Transverse colon (tissue), 4 donors: ENCODE measurements around the gene CCDC85C. TPM values are rescaled to one million over a fixed set of nuclear protein-coding genes. Genes with fewer than 3 reads are reported as not detected.

Experiments used
- DNase-seq: peaks from one replicate; pipeline ENCODE4 v3.0.0-alpha.2; 2019
- H3K27ac ChIP-seq, 4 donors: fragments of 200-600 bp; sonication (generic); 2 replicates each; pipeline ENCODE4 v1.5.1; 2016 to 2018; ENCODE audit warnings: inconsistent platforms in 4 of 4
- H3K27me3 ChIP-seq: fragments of 200-600 bp; sonication (generic); 2 replicates; pipeline ENCODE4 v1.5.1; 2017; ENCODE audit warnings: inconsistent platforms
- H3K36me3 ChIP-seq, 4 donors: fragments of 200-600 bp; sonication (generic); 2 replicates each; pipeline ENCODE4 v1.5.1; 2017 to 2019; ENCODE audit warnings: inconsistent platforms in 4 of 4
- H3K4me1 ChIP-seq, 4 donors: fragments of 200-600 bp; sonication (generic); 2 replicates each; pipeline ENCODE4 v1.5.1; 2017 to 2020; ENCODE audit warnings: inconsistent platforms in 4 of 4
- H3K4me3 ChIP-seq, 4 donors: fragments of 200-600 bp; sonication (generic); 1 replicate in 1 of 4; 2 replicates in 3 of 4; pipeline versions ENCODE4 v1.5.1 to v1.6.1; 2017 to 2019; ENCODE audit warnings: inconsistent platforms in 4 of 4
- H3K9me3 ChIP-seq, 2 donors: fragments of 200-600 bp; sonication (generic); 2 replicates each; pipeline ENCODE4 v1.5.1; 2017 to 2019; ENCODE audit warnings: inconsistent platforms in 2 of 2
- CTCF ChIP-seq, 5 experiments: fragments of 200-600 bp in 3 of 5; fragments of 450-650 bp in 2 of 5; sonication (generic) in 3 of 5; IDR thresholded peaks; 1 replicate in 2 of 5; 2 replicates in 3 of 5; pipeline ENCODE4 v1.5.1; 2016 to 2017; ENCODE audit warnings: antibody characterized with exemption in 5 of 5, inconsistent platforms in 3 of 5, mild to moderate bottlenecking in 2 of 5, moderate library complexity in 1 of 5
- EP300 ChIP-seq: sonication (generic); formaldehyde crosslinking; IDR thresholded peaks from one replicate; pipeline ENCODE4 v1.6.1; 2017; ENCODE audit warnings: antibody characterized with exemption, low read depth
- POLR2A ChIP-seq: fragments of 450-650 bp; IDR thresholded peaks from one replicate; pipeline ENCODE4 v1.6.1; 2016; ENCODE audit warnings: antibody characterized with exemption, mild to moderate bottlenecking, moderate library complexity
- POLR2AphosphoS5 ChIP-seq, 3 donors: sonication (generic); formaldehyde crosslinking; IDR thresholded peaks; one replicate each; pipeline ENCODE4 v1.6.1; 2016; ENCODE audit warnings: antibody characterized with exemption in 3 of 3
- WGBS, 2 donors: methylation state at CpG; one replicate each; pipeline ENCODE4 v1.1.5; 2018; ENCODE audit warnings: low coverage in 1 of 2; 5-methylcytosine and 5-hydroxymethylcytosine counted together
- in situ Hi-C, 4 donors: fragments of 200-750 bp; cut with MboI; loops; one replicate each; pipeline versions ENCODE4 v1.15.0 to v1.15.1; 2017; ENCODE audit warnings: low sequenced_read_pairs in 3 of 4, low pct_ligation_motif_present in 1 of 4, low pct_unique_long_range_greater_than_20kb in 1 of 4
- intact Hi-C: fragments of 100-400 bp; cut with DNase I; formaldehyde crosslinking; loops from one replicate; pipeline ENCODE4 v1.15.1; 2023; ENCODE audit warnings: low total_unique reads
- total RNA-seq, 4 donors: library from RNA; depleted of rRNA; stranded (reverse); fragments of >200 nt; gene quantifications; one replicate each; pipeline ENCODE4 v1.1.0, GENCODE V29; 2016

CCDC85C gene
- total RNA-seq, 4 donors from 2014 or later = 19.3 to 55.4 (median 45.7) TPM

GRCh38 chr14:99506276-99506675 is 97.7 kb downstream of the CCDC85C start:
- Histone ChIP-seq H3K4me1 (peaks cover 0 to 4% (median 0%) of the 10 kb centered on the region in 4 donors), H3K36me3 (peaks cover 0 to 73% (median 34%) of the 10 kb centered on the region in 4 donors), H3K27ac (no peak overlapping the region), H3K27me3 (no peaks in the 10 kb centered on the region), H3K9me3 (no peaks in the 10 kb centered on the region), H3K4me3 (no peak overlapping the region)
- intact Hi-C loops = no loop called here
- in situ Hi-C loops = loop anchor here in 1 of 4 donors (25.0 kb wide), 1 partner anchor 106 kb away; the partner anchor contains the start of gene CCDC85C
- TF ChIP-seq CTCF (IDR thresholded peaks at IDR 0.05) (no peak), POLR2A (no peak), EP300 (no peak), POLR2AphosphoS5 (IDR thresholded peaks at IDR 0.05) (no peak)
- DNase-seq = no peak
- 82% methylated on average over 6 of the region's 6 CpGs; no CpG with 5 or more reads in 1 of the 2 donors for WGBS, 2 donors

GRCh38 chr14:99505089-99505488 is 98.9 kb downstream of the CCDC85C start:
- Histone ChIP-seq H3K4me1 (no peaks in the 10 kb centered on the region), H3K36me3 (peaks cover 0 to 82% (median 38%) of the 10 kb centered on the region in 4 donors), H3K27ac (no peak overlapping the region), H3K27me3 (no peaks in the 10 kb centered on the region), H3K9me3 (no peaks in the 10 kb centered on the region), H3K4me3 (no peak overlapping the region)
- TF ChIP-seq POLR2A = no peak
- in situ Hi-C loops = loop anchor here in 1 of 4 donors (25.0 kb wide), 1 partner anchor 107 kb away; the partner anchor contains the start of gene CCDC85C
- no peak for DNase-seq
- 91 to 92% methylated on average over 5 of the region's 5 CpGs for WGBS, 2 donors
- intact Hi-C loops = no loop called here

- intact Hi-C loops (no loop called here), in situ Hi-C loops (loop anchor here in 1 of 4 donors (25.0 kb wide), 1 partner anchor 108 kb away; the partner anchor contains the start of gene CCDC85C)
- 89 to 92% methylated on average over 1 to 4 of the region's 4 CpGs for WGBS, 2 donors
- peaks cover 0 to 78% (median 38%) of the 10 kb centered on the region in 4 donors for H3K36me3 ChIP-seq
- H3K4me1 ChIP-seq = no peaks in the 10 kb centered on the region
- H3K27ac ChIP-seq = no peak overlapping the region
- H3K27me3 ChIP-seq = no peaks in the 10 kb centered on the region
- DNase-seq = no peak
- no peak for TF ChIP-seq EP300
- H3K9me3 ChIP-seq = no peaks in the 10 kb centered on the region
- no peak overlapping the region for H3K4me3 ChIP-seq
Observed at GRCh38 chr14:99503848-99504453, 100.1 kb downstream of the CCDC85C start.

- Histone ChIP-seq H3K36me3 (peaks cover 0 to 79% (median 37%) of the 10 kb centered on the region in 4 donors), H3K9me3 (no peaks in the 10 kb centered on the region), H3K4me1 (no peaks in the 10 kb centered on the region), H3K27me3 (no peaks in the 10 kb centered on the region), H3K27ac (no peak overlapping the region), H3K4me3 (no peak overlapping the region)
- DNase-seq = no peak
- intact Hi-C loops = no loop called here
- in situ Hi-C loops = loop anchor here in 1 of 4 donors (25.0 kb wide), 1 partner anchor 109 kb away; the partner anchor contains the start of gene CCDC85C
- TF ChIP-seq POLR2AphosphoS5 (IDR thresholded peaks at IDR 0.05) (no peak), EP300 (no peak), POLR2A (no peak), CTCF (IDR thresholded peaks at IDR 0.05) (no peak)
- WGBS, 2 donors = 77 to 82% methylated on average over 5 to 14 of the region's 14 CpGs
Observed at GRCh38 chr14:99502989-99503421, 101.0 kb downstream of the CCDC85C start.

DNA sequence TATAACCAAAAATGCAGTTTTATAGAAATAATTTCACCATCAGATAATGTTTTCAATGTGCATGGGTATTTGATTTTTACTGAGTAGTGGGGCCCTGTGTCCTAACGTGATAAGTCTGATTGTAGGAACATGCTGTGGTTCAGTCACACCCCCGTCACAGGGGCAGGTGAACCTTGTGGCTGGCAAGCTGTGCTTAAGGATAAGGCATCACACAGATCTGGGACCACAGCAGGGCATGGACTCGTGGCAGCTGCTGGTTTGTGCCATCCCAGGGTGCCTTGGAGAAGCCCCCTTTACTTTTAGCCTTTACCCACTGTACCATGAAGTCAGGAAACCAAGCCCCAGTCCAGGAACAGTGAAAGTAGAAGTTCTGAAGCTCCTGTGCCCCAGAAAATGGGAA is 106.1 kb downstream of the CCDC85C start:
- intact Hi-C loops (no loop called here), in situ Hi-C loops (no loop called here)
- H3K9me3 ChIP-seq = no peaks in the 10 kb centered on the region
- H3K36me3 ChIP-seq = peaks cover 0 to 74% (median 36%) of the 10 kb centered on the region in 4 donors
- WGBS, 2 donors = 93% methylated on average over 3 of the region's 3 CpGs; no CpG with 5 or more reads in 1 of the 2 donors
- H3K4me1 ChIP-seq = no peaks in the 10 kb centered on the region
- no peaks in the 10 kb centered on the region for H3K27me3 ChIP-seq
- DNase-seq = no peak
- H3K27ac ChIP-seq = no peak overlapping the region
- no peak overlapping the region for H3K4me3 ChIP-seq
- no peak for TF ChIP-seq CTCF (IDR thresholded peaks at IDR 0.05)
- TF ChIP-seq EP300 = no peak
- no peak for TF ChIP-seq POLR2A
